ENCODE measurements around the gene CADM4.

GRCh38 chr19:43641333-43641732 lies 1.7 kb upstream of the CADM4 start:
- no peak for TF ChIP-seq POLR2A (IDR thresholded peaks at IDR 0.05)
- TF ChIP-seq POLR2AphosphoS5 (IDR thresholded peaks at IDR 0.05): no peak
- TF ChIP-seq CTCF (IDR thresholded peaks at IDR 0.05): no peak
- TF ChIP-seq EP300 (IDR thresholded peaks at IDR 0.05): no peak
